Karpas-422 (cell line): ENCODE data around the gene ZNF43. TPM values are rescaled to one million over a fixed set of nuclear protein-coding genes. Genes with fewer than 3 reads are reported as not detected.
A peak's percentile ranks its signal among the peaks of the same experiment; 100 is the strongest.
"Not testable (repeated sequence)": the region's sequence is repeated elsewhere in the genome, so short reads cannot be mapped to it uniquely, and the experiment has no call there.

Experiments
- DNase-seq: peaks from one replicate; pipeline ENCODE4 v3.0.0-alpha.2; 2015
- H2AFZ ChIP-seq: fragments of 200-600 bp; sonication (generic); 2 replicates; pipeline ENCODE4 v1.6.1; 2014; ENCODE audit warnings: antibody characterized with exemption, low read length, mixed read lengths
- H3K27ac ChIP-seq: fragments of 200-600 bp; sonication (generic); 2 replicates; pipeline ENCODE4 v1.5.1; 2014; ENCODE audit warnings: mild to moderate bottlenecking, low read length, moderate library complexity
- H3K27me3 ChIP-seq: fragments of 200-600 bp; sonication (generic); 2 replicates; pipeline ENCODE4 v1.6.1; 2014; ENCODE audit warnings: low read length, mixed read lengths
- H3K36me3 ChIP-seq: fragments of 200-600 bp; sonication (generic); 2 replicates; pipeline ENCODE4 v1.6.1; 2014; ENCODE audit warnings: low read length, mixed read lengths; ENCODE audit not compliant: insufficient read depth
- H3K4me1 ChIP-seq: fragments of 200-600 bp; sonication (generic); 2 replicates; pipeline ENCODE4 v1.6.1; 2014; ENCODE audit warnings: mild to moderate bottlenecking, low read length, mixed read lengths
- H3K4me2 ChIP-seq: fragments of 200-600 bp; sonication (generic); 2 replicates; pipeline ENCODE4 v1.6.1; 2014; ENCODE audit warnings: low read length, low read depth, mild to moderate bottlenecking; ENCODE audit not compliant: poor library complexity, severe bottlenecking
- H3K4me3 ChIP-seq: fragments of 200-600 bp; sonication (generic); 2 replicates; pipeline ENCODE4 v1.5.1; 2014; ENCODE audit warnings: mild to moderate bottlenecking, antibody characterized with exemption, low read length, mixed read lengths
- H3K79me2 ChIP-seq: fragments of 200-600 bp; sonication (generic); 2 replicates; pipeline ENCODE4 v1.6.1; 2014; ENCODE audit warnings: mild to moderate bottlenecking, low read length, mixed read lengths
- H3K9ac ChIP-seq: fragments of 200-600 bp; sonication (generic); 2 replicates; pipeline ENCODE4 v1.6.0; 2014; ENCODE audit warnings: low read length
- H3K9me2 ChIP-seq: fragments of 200-600 bp; sonication (generic), shearing (Covaris generic); replicated peaks from 2 replicates; pipeline ENCODE4 v1.6.0; 2014; ENCODE audit warnings: mild to moderate bottlenecking, low read length, moderate library complexity; ENCODE audit not compliant: insufficient read depth
- H3K9me3 ChIP-seq: fragments of 300-700, 200-600 bp; sonication (generic); 2 replicates; pipeline ENCODE4 v1.6.1; 2014; ENCODE audit warnings: low read length, mixed read lengths
- H4K20me1 ChIP-seq: fragments of 200-600 bp; sonication (generic); 2 replicates; pipeline ENCODE4 v1.6.1; 2014; ENCODE audit warnings: mild to moderate bottlenecking, antibody characterized with exemption, low read length, low read depth; ENCODE audit not compliant: insufficient read depth
- total RNA-seq: library from RNA; depleted of rRNA; stranded (reverse); fragments of >200 nt; shearing (Covaris generic); gene quantifications from 2 replicates; pipeline ENCODE4 v1.2.3, GENCODE V29; 2014; ENCODE audit warnings: low replicate concordance

The ZNF43 gene
- total RNA-seq, 1 experiment from 2014 or later, result 35.2 TPM

GRCh38 chr19:21839976-21840375 lies 4.0 kb upstream of the ZNF43 start:
- no peak for DNase-seq
- H3K79me2 ChIP-seq, result peaks cover 9% of the 10 kb centered on the region
- H3K9me2 ChIP-seq, result no peaks in the 10 kb centered on the region
- peaks cover 10% of the 10 kb centered on the region for H3K4me1 ChIP-seq
- H3K27ac ChIP-seq, result no peak overlapping the region
- no peaks in the 10 kb centered on the region for H3K9me3 ChIP-seq
- no peak overlapping the region for H3K9ac ChIP-seq
- no peak overlapping the region for H2AFZ ChIP-seq
- no peaks in the 10 kb centered on the region for H4K20me1 ChIP-seq
- no peak overlapping the region for H3K4me2 ChIP-seq
- no peaks in the 10 kb centered on the region for H3K27me3 ChIP-seq
- no peak overlapping the region for H3K4me3 ChIP-seq
- peaks cover 54% of the 10 kb centered on the region for H3K36me3 ChIP-seq

GRCh38 chr19:21838646-21839045 lies 2.7 kb upstream of the ZNF43 start:
- H3K9me2 ChIP-seq, result no peaks in the 10 kb centered on the region
- no peak for DNase-seq
- no peak overlapping the region for H3K4me3 ChIP-seq
- 0 out of 2 replicates have a peak, but pooled peaks cover under 1% of the 10 kb centered on the region for H3K9me3 ChIP-seq
- no peaks in the 10 kb centered on the region for H4K20me1 ChIP-seq
- no peak overlapping the region for H3K9ac ChIP-seq
- H3K4me1 ChIP-seq, result peaks cover 10% of the 10 kb centered on the region
- H3K36me3 ChIP-seq, result peaks cover 57% of the 10 kb centered on the region
- H3K27me3 ChIP-seq, result no peaks in the 10 kb centered on the region
- H3K4me2 ChIP-seq, result no peak overlapping the region
- no peak overlapping the region for H3K27ac ChIP-seq
- no peak overlapping the region for H2AFZ ChIP-seq
- peaks cover 22% of the 10 kb centered on the region for H3K79me2 ChIP-seq

GRCh38 chr19:21835429-21835809 lies 563 bp downstream of the ZNF43 start:
- Histone ChIP-seq H3K9me3 (peaks cover 15% of the 10 kb centered on the region), H2AFZ (no peak overlapping the region), H3K27me3 (no peaks in the 10 kb centered on the region), H3K79me2 (peaks cover 51% of the 10 kb centered on the region), H3K9ac (peak overlapping the region; percentile 82), H3K4me3 (peak overlapping the region; percentile 73), H3K9me2 (no peaks in the 10 kb centered on the region), H3K27ac (peak overlapping the region; percentile 17; the same call in 1 of the 2 replicates), H3K4me1 (peaks cover 10% of the 10 kb centered on the region), H4K20me1 (no peaks in the 10 kb centered on the region), H3K36me3 (peaks cover 51% of the 10 kb centered on the region), H3K4me2 (peak overlapping the region; percentile 72)
- DNase-seq, result no peak

- Histone ChIP-seq H3K4me3 (no peak overlapping the region), H2AFZ (no peak overlapping the region), H3K36me3 (peaks cover 47% of the 10 kb centered on the region), H4K20me1 (no peaks in the 10 kb centered on the region), H3K4me1 (peaks cover 10% of the 10 kb centered on the region), H3K27me3 (no peaks in the 10 kb centered on the region), H3K9ac (no peak overlapping the region), H3K9me2 (no peaks in the 10 kb centered on the region), H3K27ac (no peak overlapping the region), H3K4me2 (no peak overlapping the region), H3K79me2 (peaks cover 67% of the 10 kb centered on the region), H3K9me3 (peaks cover 17% of the 10 kb centered on the region)
- no peak for DNase-seq
These were observed 2.2 kb downstream of the ZNF43 start for GRCh38 chr19:21833733-21834132.

GRCh38 chr19:21824679-21825078 lies 11.3 kb downstream of the ZNF43 start:
- Histone ChIP-seq H2AFZ (no peak overlapping the region), H3K27ac (no peak overlapping the region), H3K27me3 (no peaks in the 10 kb centered on the region), H3K36me3 (peaks cover 55% of the 10 kb centered on the region), H3K4me1 (no peaks in the 10 kb centered on the region), H3K9ac (no peak overlapping the region), H4K20me1 (no peaks in the 10 kb centered on the region), H3K79me2 (peaks cover 49% of the 10 kb centered on the region), H3K9me2 (no peaks in the 10 kb centered on the region), H3K4me2 (no peak overlapping the region), H3K4me3 (no peak overlapping the region), H3K9me3 (peaks cover 18% of the 10 kb centered on the region)
- DNase-seq, result no peak

DNA sequence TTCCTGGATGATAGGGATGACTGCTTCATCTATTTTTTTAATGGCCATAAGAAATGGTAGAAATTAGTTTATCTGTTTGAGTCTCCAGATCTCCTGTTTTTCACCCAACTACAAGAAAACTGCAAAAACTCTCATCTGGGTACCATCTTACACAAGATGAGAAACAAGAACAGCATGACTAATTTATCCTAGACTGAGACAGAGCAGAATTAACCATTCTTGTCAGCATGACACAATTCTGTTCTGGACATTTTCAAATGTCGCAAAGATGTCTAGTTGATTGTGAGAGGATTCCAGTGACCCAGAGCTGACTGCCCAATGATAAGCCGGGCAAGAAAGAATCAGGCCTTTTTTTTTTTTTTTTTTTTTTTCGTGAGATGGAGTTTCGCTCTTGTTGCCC lies 12.8 kb downstream of the ZNF43 start:
- Histone ChIP-seq H3K27me3 (no peaks in the 10 kb centered on the region), H3K79me2 (peaks cover 40% of the 10 kb centered on the region), H3K4me2 (no peak overlapping the region), H3K9me2 (no peaks in the 10 kb centered on the region), H2AFZ (no peak overlapping the region), H3K36me3 (peaks cover 62% of the 10 kb centered on the region), H4K20me1 (no peaks in the 10 kb centered on the region), H3K4me3 (no peak overlapping the region), H3K9ac (no peak overlapping the region), H3K9me3 (peaks cover 18% of the 10 kb centered on the region), H3K27ac (no peak overlapping the region), H3K4me1 (no peaks in the 10 kb centered on the region)
- DNase-seq, result no peak

DNA sequence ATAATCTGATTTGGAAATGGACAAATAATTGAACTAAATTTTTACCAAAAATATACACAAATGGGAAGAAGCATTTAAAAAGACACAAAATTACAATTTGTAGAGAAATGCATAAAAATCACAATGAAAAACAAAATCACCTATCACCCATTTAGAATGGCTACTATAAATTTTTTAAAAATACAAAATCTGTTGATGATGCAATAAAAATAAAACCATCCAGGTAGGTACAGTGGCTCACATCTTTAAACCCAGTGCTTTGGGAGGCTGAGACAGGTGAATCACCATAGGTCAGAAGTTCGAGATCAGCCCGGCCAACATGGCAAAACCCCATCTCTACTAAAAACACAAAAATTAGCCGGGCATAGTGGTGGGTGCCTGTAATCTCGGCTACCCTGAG lies 23.5 kb downstream of the ZNF43 start:
- Histone ChIP-seq H3K36me3 (peaks cover 80% of the 10 kb centered on the region), H3K4me3 (no peak overlapping the region), H3K9me3 (peaks cover 45% of the 10 kb centered on the region)

GRCh38 chr19:21808400-21809000 lies 27.5 kb downstream of the ZNF43 start:
- H3K9ac ChIP-seq, H3K4me3 ChIP-seq, H4K20me1 ChIP-seq, H2AFZ ChIP-seq, H3K27me3 ChIP-seq, H3K4me1 ChIP-seq, H3K4me2 ChIP-seq, H3K79me2 ChIP-seq, H3K9me2 ChIP-seq, H3K27ac ChIP-seq: not testable (repeated sequence)
- Histone ChIP-seq H3K9me3 (peaks cover 45% of the 10 kb centered on the region), H3K36me3 (peaks cover 49% of the 10 kb centered on the region)
- DNase-seq, result peak; percentile 40

More for the DNA sequence above, 23.5 kb downstream of the ZNF43 start:
- Histone ChIP-seq H4K20me1 (no peaks in the 10 kb centered on the region), H3K9me2 (no peaks in the 10 kb centered on the region), H3K27me3 (no peaks in the 10 kb centered on the region), H3K4me2 (no peak overlapping the region), H3K27ac (no peak overlapping the region), H3K9ac (no peak overlapping the region), H2AFZ (no peak overlapping the region), H3K79me2 (0 out of 2 replicates have a peak, but pooled peaks cover under 1% of the 10 kb centered on the region), H3K4me1 (no peaks in the 10 kb centered on the region)
- no peak for DNase-seq
